Measurements from ENCODE around the gene ZC3H15.

The ZC3H15 gene

DNA sequence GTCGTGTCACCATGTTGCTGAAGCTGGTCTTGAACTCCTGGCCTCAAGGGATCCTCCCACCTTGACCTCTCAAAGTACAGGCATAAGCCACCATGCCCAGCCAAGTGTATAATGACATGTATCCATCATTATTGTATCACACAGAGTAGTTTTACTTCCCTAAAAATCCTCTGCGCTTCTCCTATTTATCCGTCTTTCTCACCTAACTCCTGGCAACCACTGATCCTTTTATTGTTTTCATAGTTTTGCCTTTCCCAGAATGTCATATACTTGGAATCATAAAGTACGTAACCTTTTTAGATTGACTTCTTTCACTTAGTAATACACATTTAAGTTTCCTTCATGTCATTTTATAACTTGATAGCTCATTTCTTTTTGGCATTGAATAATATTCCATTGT, 51.0 kb downstream of the ZC3H15 start:
- H3K4me3 Mint-ChIP-seq = no peak overlapping the region
- H3K27ac Mint-ChIP-seq = no peak overlapping the region
- TF ChIP-seq, protein P1, sequence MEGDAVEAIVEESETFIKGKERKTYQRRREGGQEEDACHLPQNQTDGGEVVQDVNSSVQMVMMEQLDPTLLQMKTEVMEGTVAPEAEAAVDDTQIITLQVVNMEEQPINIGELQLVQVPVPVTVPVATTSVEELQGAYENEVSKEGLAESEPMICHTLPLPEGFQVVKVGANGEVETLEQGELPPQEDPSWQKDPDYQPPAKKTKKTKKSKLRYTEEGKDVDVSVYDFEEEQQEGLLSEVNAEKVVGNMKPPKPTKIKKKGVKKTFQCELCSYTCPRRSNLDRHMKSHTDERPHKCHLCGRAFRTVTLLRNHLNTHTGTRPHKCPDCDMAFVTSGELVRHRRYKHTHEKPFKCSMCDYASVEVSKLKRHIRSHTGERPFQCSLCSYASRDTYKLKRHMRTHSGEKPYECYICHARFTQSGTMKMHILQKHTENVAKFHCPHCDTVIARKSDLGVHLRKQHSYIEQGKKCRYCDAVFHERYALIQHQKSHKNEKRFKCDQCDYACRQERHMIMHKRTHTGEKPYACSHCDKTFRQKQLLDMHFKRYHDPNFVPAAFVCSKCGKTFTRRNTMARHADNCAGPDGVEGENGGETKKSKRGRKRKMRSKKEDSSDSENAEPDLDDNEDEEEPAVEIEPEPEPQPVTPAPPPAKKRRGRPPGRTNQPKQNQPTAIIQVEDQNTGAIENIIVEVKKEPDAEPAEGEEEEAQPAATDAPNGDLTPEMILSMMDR (IDR thresholded peaks at IDR 0.05) = no peak
- no peaks in the 10 kb centered on the region for H3K36me3 Mint-ChIP-seq (ENCODE audit: low read depth)
- H3K4me1 Mint-ChIP-seq = peaks cover 13% of the 10 kb centered on the region
- H3K9me3 Mint-ChIP-seq = no peaks in the 10 kb centered on the region
- H3K27me3 Mint-ChIP-seq (ENCODE audit: low read depth, poor library complexity) = no peaks in the 10 kb centered on the region
- DNase-seq = no peak

DNA sequence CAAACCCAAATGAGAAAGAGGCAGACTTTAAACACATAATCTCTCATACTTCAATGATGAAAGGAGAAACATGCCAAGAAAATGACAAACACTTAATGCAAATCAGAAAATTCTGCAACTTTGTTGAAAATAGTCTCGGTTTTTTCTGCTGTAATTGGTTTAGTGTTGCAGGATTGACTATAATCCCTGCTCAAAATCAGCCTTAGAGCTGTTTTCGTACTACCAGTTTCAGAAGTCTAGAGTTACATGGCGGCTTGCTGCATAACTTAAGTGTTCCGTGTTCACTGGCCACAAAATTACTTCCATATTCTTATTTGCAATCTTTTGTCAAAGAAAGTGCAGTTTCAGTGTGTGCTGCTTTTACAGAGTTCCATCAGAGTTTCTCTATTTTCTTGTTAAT, 54.9 kb downstream of the ZC3H15 start:
- peaks cover 9% of the 10 kb centered on the region for H3K4me1 Mint-ChIP-seq
- H3K9me3 Mint-ChIP-seq = no peaks in the 10 kb centered on the region
- H3K4me3 Mint-ChIP-seq = no peak overlapping the region
- H3K36me3 Mint-ChIP-seq (ENCODE audit: low read depth) = no peaks in the 10 kb centered on the region
- no peak for DNase-seq
- H3K27me3 Mint-ChIP-seq (ENCODE audit: low read depth, poor library complexity) = no peaks in the 10 kb centered on the region
- TF ChIP-seq, protein P1 (IDR thresholded peaks at IDR 0.05) = no peak
- no peak overlapping the region for H3K27ac Mint-ChIP-seq

DNA sequence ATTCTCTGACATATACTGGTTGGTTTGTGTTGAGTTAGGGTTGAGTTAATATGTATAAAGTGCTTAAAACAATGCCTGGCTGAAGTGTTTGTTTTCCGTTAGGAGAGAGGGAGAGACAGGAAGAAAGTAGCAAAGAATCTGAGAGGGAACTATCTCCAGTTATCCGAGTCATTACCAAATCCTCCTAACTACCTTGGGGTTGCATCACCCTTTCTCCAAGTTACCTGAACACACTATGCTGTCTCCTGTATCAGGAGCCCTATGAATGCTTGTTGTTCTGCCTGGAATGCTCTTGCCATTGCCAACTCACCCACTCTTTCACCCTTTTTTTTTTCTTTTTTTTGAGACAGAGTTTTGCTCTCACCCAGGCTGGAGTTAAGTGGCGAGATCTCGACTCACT, 55.9 kb downstream of the ZC3H15 start:
- Mint-ChIP-seq H3K27me3 (ENCODE audit: low read depth, poor library complexity) (no peaks in the 10 kb centered on the region), H3K27ac (no peak overlapping the region), H3K4me1 (peaks cover 9% of the 10 kb centered on the region), H3K36me3 (ENCODE audit: low read depth) (no peaks in the 10 kb centered on the region), H3K4me3 (no peak overlapping the region), H3K9me3 (no peaks in the 10 kb centered on the region)
- DNase-seq = no peak
- TF ChIP-seq, protein P1 (IDR thresholded peaks at IDR 0.05) = no peak

DNA sequence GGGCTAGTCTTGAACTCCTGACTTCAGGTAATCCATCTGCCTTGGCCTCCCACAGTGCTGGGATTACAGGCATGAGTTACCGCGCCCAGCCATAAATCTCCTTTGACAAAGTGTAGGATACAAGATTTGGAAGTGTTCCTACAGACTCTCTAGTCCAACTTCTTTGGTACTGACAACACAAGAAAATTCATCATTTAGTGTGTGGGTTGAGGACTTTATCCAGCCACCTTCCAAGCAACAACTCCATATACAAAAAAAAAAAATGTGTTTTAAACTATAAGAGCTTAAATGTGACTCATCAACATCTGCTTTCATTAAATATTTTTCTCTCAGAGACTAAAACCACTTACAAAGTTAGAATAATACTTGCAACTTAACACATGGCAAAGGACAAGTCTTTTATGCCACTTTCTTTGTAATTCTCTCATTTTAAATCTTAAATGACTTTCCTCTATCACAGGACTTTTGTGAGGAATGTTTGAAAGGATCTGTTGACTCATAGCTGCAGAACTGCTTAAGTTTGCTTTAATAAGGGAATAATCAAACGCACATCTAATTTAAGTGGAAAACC, 57.6 kb downstream of the ZC3H15 start:
- TF ChIP-seq, protein P1 (IDR thresholded peaks at IDR 0.05) = no peak
- no peaks in the 10 kb centered on the region for H3K27me3 Mint-ChIP-seq (ENCODE audit: low read depth, poor library complexity)
- no peak overlapping the region for H3K4me3 Mint-ChIP-seq
- peak overlapping the region; percentile 83 for H3K27ac Mint-ChIP-seq
- H3K36me3 Mint-ChIP-seq (ENCODE audit: low read depth) = no peaks in the 10 kb centered on the region
- H3K9me3 Mint-ChIP-seq = no peaks in the 10 kb centered on the region
- H3K4me1 Mint-ChIP-seq = peaks cover 9% of the 10 kb centered on the region
- DNase-seq = no peak

DNA sequence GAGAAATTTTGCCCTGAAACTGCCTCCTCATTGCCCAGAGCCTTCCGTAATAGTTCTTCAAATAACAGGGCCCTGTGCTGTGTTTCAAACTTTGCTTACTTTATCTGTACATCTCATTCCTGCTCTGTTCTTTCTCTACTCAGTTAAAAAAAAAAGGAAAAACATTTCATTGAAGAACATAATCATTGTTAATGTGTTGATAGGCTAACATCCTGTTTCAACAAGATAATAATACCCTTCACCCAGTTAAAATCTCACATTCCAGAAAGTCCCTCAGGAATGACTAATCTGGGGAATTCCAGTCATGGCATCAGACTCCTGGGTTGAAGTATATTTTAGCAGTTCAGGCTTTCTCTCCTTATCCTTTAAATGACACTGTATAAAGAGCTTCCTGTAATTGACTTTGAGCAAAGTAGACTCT, 58.2 kb downstream of the ZC3H15 start:
- H3K9me3 Mint-ChIP-seq = no peaks in the 10 kb centered on the region
- H3K36me3 Mint-ChIP-seq (ENCODE audit: low read depth) = no peaks in the 10 kb centered on the region
- peak overlapping the region; percentile 83 for H3K27ac Mint-ChIP-seq
- H3K4me3 Mint-ChIP-seq = no peak overlapping the region
- TF ChIP-seq, protein P1 (IDR thresholded peaks at IDR 0.05) = no peak
- no peaks in the 10 kb centered on the region for H3K27me3 Mint-ChIP-seq (ENCODE audit: low read depth, poor library complexity)
- no peak for DNase-seq
- peaks cover 9% of the 10 kb centered on the region for H3K4me1 Mint-ChIP-seq

DNA sequence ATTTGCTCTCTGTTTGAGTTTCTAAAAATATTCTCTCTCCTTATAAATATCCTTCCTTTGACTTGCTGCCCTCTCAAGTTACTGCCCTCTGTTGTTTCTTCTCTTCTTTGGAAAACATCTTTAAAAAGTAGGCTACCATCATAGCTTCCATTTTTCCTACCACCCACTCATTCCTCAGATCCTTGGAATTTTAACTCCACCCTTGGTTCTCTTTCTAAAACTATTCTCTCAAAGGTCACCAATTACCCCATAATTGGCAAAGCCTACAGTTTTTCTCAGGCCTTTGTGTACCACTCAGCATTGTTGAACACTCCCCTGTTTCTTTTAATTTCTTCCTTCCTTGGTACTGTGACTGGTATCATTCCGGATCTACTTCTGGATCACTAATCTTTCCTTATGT, 60.8 kb downstream of the ZC3H15 start:
- Mint-ChIP-seq H3K36me3 (ENCODE audit: low read depth) (no peaks in the 10 kb centered on the region), H3K4me3 (no peak overlapping the region), H3K9me3 (no peaks in the 10 kb centered on the region), H3K4me1 (no peaks in the 10 kb centered on the region), H3K27me3 (ENCODE audit: low read depth, poor library complexity) (no peaks in the 10 kb centered on the region), H3K27ac (no peak overlapping the region)
- no peak for DNase-seq
- TF ChIP-seq, protein P1 (IDR thresholded peaks at IDR 0.05) = no peak

Data from nephron progenitor cell (in vitro differentiated cells).